CMK (cell line): ENCODE measurements around the gene CNTLN.
"Not testable (repeated sequence)": the region's sequence is repeated elsewhere in the genome, so short reads cannot be mapped to it uniquely, and the experiment has no call there.

Experiments used
- DNase-seq: peaks from one replicate; pipeline ENCODE4 v3.0.0-alpha.2; 2010; ENCODE audit warnings: low read depth

Gene CNTLN

DNA sequence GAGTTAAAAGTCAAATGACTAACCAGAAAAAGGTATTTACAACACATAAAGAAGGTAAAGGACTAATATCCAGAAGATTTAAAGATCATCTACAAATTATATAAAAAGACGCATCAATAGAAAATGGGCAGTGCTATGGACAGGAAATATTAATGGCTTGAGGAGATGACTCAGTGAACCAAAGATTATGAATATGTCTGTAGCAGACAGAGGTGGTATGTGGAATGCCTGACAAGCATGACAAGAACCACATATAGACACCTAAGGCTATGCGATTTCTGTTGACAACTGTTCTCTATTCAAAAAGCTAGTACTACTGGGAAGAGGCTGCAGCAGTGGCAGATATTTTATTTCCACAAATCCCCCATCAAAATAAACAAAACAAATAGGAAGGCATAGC lies 267.0 kb downstream of the CNTLN start:
- DNase-seq, result no peak

DNA sequence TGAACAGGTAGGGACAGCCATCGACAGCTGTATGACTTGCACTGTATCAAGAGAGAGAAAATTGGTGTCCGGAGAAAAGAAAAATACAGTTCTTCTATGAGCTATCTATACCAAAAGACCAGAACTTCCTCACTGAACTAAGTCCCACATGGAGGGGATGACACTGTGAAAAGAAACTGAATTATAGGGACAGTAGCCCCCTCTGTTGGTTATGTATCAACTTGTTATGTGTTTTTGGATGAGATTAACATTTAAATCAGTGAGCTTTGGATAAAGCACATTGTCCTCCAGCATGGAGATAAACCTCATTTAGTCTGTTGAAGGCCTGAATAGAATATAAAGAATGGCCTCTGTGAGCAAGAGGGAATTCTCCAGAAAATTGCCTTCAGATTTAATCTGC lies 267.5 kb downstream of the CNTLN start:
- DNase-seq, result no peak

DNA sequence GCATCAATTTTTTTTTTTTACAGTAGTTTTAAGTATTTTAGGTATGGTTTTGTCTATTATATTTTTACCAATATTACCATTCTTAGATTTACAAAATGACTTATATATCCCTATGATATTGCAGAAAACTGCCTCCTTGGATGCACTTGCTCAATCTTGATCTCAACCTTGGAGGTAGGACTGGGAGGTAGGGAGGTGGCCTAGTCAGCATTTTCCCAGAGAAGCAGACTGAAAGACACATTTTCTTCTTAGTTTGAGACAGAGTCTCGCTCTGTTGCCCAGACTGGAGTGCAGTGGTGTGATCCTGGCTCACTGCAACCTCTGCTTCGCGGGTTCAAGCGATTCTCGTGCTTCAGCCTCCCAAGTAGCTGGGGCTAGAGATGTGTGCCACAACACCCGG lies 268.7 kb downstream of the CNTLN start:
- no peak for DNase-seq

DNA sequence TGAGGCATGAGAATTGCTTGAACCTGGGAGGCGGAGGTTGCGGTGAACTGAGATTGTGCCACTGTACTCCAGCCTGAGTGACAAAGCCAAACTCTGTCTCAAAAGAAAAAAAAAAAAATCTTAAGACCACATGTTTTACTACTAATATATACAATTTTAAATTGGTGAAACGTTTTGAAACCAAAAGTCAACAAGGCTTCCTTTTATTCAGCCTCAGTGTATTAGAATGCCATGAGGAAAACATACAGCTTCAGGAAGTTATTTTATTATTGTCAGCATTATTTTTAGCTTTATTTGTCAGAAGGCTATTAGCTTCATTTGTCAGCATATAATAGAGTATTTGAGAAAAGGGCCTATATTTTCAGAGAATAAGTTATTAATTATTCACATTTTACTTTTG lies 280.1 kb downstream of the CNTLN start:
- no peak for DNase-seq

DNA sequence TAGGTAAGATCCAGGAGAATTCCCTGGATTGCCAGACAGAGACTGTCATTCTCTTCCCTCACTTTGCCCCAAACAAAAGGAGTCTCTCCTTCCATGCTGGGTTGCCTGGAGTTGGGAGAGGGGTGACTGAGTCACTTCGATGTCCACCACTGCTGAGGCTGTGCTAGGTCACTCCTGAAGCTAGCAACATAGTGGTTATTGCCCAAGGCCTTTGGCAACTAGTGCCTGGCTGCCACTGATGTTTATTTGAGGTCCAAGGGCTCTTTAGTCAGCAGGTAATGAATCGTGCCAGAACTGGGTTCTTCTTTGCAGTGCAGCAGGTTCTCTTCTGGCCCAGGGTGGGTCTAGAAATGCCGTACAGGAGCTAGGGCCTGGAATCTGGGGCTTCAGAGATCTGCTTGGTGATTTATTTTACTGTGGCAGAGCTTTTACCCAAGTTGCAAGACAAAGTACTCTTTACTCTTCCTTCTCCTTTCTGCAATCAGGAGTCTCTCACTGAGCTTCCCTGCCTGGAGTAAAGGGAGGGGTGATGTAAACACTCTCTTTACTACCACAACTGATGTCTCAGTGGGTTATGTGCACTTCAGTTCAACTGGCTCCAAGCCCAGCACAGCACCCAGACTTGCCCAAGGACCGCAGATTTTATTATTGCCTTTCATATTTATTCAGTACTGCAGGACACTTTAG lies 288.3 kb downstream of the CNTLN start:
- no peak for DNase-seq

DNA sequence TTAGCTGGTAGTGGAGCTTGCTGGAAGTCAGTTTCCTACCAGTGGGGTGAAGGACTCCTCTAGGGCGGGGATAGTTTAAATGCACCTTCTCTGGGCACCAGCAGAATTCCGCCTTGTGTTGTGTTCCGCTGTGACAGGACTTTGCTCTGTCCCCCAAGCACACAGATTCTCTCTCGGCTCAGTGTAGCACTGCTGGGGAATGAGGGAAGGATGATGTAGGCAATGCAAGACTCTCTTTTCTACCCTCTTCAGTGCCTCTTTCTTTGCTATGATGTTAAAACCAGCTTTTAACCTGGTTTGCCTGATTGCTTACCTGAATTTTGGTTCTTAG lies 288.8 kb downstream of the CNTLN start:
- no peak for DNase-seq

DNA sequence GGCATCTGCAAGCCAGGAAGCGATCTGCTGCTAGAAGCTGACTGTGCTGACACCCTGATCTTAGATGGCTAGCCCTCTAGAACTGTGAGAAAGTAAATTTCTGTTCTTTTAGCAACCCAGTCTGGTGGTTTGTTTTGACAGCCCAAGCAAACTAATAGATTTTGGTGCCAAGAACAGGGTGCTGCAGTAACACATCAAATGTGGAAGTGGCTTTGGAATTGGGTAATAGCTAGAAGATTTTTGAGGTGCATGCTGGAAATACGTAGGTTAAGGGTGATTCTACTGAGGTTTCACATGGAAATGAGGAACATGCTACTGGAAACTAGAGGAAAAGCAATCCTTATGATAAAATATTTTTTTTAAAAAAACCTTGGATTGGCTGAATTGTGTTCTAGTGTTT lies 290.5 kb downstream of the CNTLN start:
- DNase-seq, result no peak

DNA sequence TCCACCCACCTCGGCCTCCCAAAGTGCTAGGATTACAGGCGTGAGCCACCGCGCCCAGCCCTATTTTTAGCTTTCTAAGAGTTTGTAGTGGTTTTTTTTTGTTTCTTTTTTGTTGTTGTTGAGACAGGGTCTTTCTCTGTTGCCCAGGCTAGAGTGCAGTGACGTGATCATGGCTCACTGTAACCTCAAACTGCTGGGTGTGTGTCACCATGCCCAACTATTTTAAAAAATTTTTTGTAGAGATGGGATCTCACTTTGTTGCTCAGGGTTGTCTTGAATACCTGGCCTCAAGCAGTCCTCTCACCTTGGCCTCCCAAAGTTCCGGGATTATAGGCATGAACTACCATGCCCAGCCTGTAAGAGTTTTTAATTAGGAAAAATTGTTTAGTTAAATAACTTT lies 298.7 kb downstream of the CNTLN start:
- DNase-seq, result no peak

DNA sequence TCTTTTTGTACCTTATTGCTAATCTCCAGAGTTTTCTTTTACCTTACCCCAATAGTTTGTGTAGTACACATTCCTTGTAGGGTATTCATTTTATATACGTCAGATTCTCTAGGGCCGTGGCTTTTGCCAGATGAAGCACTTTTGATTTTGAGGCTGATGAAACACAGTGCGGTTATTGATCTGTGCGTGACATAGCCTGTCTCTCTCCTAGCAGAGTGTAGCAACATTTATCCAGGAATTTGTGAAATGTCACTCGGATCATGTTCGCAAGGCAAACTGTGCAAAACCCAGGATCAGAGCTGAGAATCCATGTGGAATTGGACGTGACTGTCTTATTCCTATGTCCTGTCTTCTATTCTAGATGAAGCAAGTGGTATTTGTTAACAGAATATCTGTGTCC lies 302.0 kb downstream of the CNTLN start:
- no peak for DNase-seq

DNA sequence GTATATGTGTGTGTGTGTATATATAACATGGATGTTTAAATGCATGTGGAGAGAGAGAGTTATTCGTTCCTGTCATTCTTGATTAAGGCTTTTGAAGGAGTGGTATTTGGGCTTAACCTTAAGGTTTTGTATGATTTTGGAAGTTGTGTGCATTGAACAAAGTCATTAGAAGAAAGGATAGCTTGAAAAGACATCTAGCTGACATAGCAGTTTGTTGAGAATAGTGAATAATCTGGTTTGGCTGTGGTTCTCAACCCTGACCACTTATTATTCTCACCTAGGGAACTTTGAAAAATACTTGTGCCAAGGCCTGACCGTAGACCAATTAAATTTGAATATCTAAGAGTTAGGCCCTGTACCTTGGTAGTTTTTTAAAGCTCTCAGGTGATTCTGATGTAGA lies 303.0 kb downstream of the CNTLN start:
- DNase-seq, result no peak

DNA sequence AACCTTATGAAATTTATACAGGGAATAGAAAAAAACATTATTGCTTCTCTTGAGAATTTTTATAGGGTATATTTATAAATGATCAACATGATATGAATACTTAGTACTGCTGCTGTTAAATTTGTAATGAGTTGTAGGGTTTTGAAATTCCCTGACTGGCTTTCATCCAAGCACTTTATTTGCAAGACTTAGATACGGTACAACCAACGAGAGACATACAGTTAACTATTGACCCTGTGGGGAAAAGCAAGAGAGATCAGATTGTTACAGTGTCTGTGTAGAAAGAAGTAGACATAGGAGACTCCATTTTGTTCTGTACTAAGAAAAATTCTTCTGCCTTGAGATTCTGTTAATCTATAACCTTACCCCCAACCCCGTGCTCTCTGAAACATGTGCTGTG lies 310.3 kb downstream of the CNTLN start:
- not testable (repeated sequence) for DNase-seq

DNA sequence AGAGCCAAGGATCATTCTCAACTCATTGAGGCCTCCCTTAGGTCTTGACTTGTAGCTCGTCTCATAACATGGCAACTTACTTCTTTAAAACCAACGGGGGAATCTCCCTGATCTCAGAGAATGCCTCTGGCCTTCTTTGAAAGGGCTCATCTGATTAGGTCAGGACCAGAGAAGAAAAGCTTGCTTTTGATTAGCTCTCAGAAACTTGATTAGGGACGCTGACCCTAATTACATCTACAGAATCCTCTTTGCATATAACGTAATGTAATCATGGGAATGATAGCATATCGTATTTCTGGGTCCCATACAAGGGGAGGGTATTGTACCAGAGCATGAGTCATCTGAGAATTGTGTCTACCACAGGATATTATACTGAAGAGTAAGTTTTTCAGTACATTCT lies 318.9 kb downstream of the CNTLN start:
- no peak for DNase-seq

DNA sequence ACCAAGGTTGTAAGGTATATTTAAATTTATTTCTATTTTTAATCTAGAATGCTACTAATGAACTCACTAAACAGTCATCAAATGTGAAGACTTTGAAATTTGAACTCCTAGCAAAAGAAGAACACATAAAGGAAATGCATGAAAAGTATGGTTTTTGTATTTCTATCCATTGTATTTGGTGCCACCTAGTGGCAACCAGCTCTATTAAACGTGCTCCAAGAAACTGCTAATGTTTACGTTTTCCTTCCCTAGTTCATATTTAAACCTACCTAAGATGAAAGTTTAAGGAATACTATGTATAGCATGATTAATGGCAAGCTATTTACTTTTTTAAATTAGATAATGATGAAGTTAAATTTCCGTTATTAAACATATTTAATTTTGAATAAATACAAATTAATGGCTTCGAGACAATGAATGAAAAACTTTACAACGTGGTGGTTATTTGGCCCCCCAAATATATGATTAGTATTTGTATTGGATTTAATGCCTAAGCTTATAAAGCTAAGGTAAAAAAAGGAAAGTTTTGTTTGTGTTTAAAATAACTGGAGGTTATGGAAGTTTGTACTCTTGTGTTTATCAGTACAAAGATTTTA lies 328.1 kb downstream of the CNTLN start:
- DNase-seq, result no peak

DNA sequence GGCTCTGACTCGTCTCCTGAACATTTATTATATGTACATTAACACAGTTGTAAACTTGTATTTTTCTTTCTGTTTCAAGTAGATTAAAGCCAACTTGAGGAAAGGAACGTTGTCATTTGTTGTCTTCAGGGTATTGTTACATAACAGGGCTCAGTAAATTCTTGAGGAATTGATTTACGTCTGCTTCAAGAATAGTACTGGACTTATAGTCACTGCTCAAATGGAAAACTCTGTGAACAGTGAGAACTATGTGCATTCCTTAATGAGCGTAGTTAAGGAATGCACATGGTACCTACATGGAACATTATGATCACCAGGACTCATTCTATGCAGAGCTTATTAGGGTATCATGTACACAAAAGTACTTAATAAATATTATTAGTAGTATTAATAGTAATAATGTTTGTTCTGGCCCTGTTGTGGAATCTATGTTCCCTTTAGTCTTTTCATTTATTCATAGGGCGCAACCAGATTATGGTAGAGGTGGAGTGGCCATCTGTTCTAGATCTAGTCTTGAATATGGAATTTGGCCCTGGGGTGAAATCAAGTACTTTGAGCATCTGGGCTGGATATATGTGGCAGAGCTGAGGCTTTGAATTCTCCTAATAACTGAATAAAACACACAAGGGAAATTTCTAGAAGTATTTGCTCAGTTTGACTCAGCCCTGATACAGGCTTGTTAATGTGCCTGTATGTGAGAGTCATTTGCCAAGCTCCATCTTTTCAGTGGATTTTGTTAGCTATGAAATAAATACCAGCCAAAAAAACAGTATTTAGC lies 335.4 kb downstream of the CNTLN start:
- no peak for DNase-seq

DNA sequence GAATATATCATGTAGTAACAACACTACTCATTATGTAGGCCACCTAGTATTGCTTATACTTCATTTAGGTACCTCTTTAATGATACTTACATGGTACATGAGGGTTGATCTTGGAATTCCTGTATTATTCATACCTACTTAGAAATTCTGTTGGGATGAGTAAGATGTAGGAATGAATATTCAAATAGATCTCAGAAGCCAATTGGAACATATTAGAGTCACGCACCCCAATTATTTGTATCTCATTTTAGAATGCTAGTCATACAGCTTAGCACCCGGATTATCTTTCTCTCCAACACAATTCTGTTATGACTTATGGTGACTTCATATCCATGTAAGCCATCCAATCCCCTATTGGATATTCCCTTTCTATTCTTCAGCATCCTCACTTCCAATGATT lies 337.3 kb downstream of the CNTLN start:
- DNase-seq, result no peak

DNA sequence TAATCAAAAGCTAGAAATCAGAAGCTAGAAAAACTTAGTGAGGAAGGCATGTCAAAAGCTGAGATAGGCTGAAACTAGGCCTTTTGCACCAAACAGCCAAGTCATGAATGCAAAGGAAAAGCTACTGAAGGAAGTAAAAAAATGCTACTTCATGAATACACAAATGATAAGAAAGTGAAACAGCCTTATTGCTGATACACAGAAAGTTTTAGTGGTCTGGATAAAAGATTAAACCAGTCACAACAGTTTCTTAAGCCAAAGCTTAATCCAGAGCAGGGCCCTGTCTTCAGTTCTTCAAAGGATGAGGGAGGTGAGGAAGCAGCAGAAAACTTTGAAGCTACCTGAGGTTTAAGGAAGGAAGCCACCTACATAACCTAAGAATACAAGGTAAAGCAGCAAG lies 341.6 kb downstream of the CNTLN start:
- DNase-seq, result no peak

DNA sequence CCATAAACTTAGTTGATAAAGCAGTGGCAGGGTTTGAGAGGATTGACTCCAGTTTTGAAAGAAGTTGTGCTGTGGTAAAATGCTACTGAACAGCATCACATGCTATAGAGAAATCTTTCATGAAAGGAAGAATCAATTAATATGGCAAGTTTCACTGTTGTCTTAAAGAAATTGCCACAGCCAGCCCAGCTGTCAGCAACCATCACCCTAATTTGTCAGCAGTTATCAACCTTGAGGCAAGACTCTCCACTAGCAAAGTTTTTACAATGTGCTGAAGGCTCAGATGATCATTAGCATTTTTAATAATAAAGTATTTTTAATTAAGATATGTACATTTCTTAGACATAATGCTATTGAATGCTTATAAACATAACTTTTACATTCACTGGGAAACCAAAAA lies 343.0 kb downstream of the CNTLN start:
- no peak for DNase-seq

DNA sequence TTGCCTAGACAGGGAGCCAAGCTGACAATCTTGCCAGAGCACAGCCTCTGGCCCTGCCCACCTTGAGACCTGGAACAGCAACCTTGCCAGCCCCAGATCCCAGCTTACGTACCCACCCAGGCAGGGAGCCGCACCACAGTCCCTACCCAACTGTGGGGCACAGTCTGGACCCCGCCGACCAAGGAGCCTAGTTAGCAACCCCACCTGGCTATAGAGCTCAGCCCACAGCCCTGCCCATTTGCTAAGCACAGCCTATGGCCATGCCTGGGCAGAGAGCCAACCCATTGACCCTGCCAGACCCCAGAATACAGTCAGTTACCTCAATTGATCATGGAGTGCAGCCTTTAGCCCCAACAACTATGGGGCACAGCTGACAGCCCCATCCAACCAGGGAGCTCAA lies 346.1 kb downstream of the CNTLN start:
- no peak for DNase-seq

DNA sequence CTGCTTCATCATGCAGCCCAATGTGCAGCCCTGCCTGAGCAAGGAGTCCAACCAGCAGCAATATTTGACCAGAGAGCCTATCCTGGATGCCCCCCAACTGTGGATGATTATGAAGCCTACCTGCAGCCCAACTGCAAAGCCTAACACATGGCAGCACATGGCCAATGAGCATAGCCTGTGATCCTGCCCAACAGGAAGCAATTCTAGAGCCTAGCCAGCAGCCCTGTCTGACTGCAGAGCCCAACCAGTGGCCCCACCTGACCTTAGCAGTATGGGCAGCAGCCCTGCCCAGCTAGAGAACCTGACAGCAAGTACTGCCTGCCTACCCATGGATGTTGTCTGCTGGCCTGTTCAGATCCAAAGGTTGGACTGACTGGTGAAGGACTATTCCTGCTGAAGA lies 346.7 kb downstream of the CNTLN start:
- no peak for DNase-seq

DNA sequence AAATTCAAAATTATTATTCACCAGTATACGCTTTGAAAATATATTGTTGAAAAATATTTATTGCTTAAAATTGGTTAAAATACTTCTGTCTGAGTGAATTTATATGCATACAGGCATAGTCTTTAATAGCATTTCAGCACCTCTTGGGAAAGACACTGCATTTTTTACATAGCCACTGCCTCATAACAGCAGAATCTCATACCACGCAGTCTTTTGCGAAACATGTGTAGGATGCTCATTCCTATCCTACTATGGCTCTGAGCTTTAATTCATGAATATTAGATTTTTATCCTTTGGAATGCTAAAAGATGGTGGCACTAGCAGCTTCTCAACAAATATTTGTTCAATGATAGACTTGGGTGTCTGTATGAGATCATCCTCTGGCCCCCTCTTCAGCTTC lies 350.1 kb downstream of the CNTLN start:
- DNase-seq, result no peak

DNA sequence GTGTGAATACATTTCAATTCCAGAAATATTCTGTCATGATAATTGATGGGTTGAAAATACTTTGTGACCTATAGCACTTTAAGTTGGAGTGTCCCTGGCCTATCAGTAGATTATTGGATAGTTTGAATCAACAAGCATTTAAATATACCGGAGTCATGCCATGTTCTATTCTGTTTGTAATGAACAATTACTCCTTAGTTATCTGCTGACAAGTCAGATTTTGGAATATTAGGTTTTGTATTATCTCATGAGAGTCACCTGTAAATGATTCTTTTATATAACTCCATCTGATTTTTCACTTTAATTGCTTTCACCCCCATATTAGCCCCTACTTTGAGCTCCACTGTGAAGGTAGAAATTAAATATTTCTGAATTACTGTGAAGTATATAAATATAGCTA lies 351.6 kb downstream of the CNTLN start:
- DNase-seq, result no peak

DNA sequence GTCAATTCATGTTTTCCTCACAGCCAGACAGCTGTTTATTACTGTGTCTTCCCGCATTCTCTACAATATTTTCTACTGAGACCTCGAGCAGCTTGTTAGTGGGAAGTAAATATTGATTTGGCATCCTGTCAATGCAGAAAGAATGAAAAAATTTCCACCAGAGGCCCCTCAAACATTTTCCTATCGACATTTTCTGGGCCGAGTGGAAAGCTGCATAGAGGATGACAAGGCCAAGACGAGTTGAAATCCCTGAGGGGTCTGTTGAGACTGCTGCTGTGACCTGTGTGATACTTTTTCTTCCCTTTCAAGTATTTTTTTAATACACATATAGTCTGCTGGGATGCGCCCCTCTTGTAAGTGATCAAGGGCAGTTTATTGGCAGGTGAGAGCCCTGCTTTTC lies 352.6 kb downstream of the CNTLN start:
- DNase-seq, result no peak

DNA sequence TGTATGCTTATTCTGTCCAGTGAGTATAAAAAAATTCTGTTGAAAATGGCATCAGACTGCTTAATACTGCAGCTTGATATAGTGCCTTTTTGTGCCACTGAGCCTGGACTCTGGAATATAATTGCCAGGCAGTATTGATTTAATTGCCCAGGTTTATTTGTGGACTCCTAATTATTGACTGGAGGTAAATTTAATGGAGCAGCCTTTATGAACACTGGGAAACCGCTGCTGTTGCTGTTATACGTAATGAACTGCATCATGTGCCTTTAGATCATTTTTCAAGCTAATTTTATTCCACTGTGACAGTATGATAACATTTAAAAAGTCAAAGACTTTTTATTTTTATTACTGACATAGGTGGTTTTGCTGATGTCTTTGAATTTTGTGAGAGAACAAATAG lies 353.8 kb downstream of the CNTLN start:
- no peak for DNase-seq

DNA sequence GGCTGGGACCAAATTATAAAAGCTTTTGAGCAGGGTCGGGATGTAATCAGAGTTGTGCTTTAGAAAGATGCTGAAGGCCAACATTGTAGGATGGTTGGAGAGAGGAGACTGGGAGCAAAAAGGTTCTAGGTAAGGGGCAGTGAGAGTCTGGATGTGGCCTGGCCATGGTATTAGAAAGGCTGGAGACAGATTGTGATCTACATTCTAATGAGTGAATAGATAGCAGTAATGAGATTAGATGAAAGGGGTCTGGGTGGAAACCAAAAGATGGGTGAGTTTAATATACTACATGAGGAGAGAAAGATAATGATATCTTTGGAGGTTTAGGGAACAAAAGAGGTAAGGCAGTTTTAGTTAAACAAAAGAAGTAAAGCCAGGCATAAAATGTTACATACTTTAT lies 355.3 kb downstream of the CNTLN start:
- no peak for DNase-seq
